Embryonic facial prominence (tissue), 1 donor: Measurements from ENCODE around the gene DDX4.
"Not testable (repeated sequence)": the region's sequence is repeated elsewhere in the genome, so short reads cannot be mapped to it uniquely, and the experiment has no call there.

Experiments used
- DNase-seq: peaks from one replicate; pipeline ENCODE4 v3.0.0-alpha.2; 2016; ENCODE audit errors: extremely low spot score

The DDX4 gene

DNA sequence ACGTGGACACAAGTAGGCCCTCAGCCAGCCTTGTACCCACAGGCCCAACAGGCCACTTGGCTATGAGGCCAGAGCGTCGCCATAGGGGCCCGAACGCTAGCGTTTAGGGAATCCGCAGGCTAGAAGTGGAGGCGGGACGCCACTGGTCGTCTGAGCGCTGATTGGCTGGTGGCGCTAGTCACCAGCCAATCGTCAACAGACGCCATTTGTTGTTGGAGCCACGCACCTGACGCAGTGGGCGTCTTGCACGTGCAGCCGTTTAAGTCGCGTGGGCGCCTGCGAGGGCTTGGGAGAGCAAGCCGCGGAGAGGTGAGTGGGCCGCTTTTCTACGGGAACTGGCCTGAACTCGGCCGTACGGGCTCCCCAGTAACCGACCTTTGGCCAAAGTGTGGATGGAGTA is at the start of gene DDX4:
DDX4 (plus strand) TSS at position 269 of the 400 bp plus-strand sequence. CDS start 903 bp downstream, outside the sequence.
- DNase-seq, result no peak

DNA sequence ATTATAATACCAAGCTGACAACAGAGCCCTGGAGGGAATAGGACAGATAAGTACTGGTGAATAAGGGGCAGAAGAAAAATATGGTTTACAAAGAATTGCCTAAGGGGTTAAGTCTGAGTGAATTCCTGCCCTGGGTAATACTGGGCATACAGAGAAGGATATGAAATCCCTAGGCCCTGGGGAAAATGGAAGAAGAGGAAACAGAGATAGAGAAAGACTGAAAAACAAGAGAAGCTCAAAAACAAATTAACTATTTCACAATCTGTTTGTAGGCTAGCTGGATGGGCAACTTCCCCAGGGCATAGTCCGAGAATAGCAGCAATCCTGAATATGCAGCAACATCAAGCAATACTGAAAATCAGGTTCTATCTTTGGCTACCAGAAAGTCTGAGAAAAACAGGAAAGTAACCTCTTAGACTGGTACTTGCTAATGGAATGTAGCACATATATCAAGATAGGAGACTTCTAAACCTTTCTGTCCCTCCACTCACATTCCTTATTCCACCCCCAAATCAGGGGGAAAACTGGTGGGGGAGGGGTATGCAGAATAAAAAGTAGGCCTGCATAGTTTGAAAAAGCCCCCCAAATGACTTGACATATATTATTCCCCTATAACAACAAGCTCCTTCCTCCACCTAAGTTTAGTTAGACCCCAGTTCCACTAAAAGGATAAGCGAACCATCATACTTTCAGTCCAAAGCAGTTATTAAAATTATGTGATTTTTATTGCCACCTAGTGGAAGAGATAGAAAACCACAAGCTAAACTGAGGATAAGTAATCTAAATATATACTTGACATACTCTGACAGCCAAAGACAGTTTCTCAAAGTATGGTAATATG is 46.4 kb upstream of the DDX4 start:
- peak; percentile 55 for DNase-seq

DNA sequence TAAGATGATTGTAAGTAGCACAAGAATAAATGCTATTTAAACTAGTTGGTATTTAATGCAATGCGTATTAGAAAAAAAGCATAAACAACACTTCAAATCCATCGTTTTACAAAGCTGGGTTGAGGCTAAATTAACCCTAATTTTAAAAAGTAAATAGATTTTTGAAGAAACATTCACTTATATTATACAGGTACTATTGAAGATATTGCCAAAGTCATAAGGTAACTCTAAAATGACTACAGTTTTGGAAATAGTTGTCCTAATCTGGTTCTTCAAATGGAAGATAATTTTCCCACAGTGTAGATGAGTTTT is 45.8 kb upstream of the DDX4 start:
- DNase-seq, result no peak

DNA sequence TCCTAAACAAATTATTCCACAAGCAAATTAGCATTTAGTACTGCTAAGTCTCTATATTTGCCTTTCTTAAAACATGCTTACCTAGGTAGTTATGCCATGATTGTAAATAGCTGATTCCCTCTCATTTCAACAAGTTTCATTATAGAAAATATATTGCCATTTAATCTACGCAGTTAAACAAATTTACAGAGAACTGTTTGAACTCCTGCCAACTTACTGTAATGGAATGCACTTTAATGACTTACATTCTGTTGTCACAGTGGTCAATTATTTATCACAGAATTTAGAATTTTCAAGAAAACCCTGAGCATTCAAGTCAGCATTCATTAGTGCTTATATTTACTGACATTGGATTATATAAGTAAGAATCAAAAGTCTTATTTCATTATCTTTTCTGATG is 45.4 kb upstream of the DDX4 start:
- DNase-seq, result no peak

DNA sequence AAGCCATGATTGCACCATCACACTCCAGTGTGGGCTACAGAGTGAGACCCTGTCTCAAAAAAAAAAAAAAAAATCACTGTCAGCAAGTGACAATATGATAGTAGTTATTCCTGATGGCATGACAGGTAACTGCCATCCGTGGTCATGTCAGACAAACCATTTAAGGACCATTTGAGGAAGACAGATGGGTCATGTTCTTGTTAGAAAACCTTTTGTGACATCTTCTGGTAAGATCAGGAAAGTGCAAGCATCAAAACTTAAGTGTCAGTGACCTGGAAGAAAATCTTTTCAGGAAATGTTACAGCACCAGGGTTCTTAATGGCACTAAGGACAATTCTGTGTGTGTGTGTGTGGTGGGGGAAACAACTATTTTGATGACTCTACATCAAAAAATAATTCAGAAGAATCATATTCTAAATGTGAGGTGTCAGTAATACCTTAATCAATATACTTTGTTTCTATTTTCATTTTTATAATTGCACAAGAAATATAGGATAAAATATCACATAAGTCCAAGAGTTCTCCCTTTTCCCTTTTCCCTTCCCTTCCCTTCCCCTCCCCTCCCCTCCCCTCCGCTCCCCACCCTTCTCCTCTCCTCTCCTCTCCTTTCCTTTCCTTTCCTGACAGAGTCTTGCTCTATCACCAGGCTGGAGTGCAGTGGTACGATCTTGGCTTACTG is 43.6 kb upstream of the DDX4 start:
- no peak for DNase-seq

DNA sequence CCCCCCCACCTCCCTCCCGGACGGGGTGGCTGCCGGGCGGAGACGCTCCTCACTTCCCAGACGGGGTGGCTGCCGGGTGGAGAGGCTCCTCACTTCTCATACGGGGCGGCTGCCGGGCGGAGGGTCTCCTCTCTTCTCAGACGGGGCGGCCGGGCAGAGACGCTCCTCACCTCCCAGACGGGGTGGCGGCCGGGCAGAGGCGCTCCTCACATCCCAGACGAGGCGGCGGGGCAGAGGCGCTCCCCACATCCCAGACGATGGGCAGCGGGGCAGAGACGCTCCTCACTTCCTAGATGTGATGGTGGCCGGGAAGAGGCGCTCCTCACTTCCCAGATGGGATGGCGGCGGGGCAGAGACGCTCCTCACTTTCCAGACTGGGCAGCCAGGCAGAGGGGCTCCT is 41.2 kb upstream of the DDX4 start:
- not testable (repeated sequence) for DNase-seq

DNA sequence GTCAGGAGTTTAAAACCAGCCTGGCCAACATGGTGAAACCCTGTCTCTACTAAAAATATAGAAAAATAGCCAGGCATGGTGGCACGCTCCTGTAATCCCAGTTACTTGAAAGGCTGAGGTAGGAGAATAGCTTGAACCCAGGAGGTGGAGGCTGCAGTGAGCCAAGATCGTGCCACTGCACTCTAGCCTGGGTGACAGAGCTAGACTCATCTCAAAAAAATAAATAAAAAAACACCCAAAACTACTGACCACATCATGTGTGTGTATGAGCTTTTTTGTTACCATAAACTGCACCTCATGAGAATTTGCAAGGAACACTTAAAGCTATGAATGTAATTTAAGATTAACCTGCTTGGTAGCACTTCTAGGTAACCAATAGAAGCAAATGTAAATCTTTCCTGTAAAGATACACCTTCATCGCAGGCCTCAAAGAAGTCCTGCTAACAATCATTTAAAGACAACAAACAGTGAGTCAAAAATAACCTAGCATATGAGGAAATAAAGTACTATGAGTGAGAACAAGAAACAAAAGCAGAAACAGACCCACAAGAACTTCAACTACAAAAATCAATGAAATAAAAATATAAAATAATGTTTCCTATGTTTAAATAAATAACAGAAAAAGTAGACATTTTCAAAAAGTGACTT is 38.7 kb upstream of the DDX4 start:
- no peak for DNase-seq

DNA sequence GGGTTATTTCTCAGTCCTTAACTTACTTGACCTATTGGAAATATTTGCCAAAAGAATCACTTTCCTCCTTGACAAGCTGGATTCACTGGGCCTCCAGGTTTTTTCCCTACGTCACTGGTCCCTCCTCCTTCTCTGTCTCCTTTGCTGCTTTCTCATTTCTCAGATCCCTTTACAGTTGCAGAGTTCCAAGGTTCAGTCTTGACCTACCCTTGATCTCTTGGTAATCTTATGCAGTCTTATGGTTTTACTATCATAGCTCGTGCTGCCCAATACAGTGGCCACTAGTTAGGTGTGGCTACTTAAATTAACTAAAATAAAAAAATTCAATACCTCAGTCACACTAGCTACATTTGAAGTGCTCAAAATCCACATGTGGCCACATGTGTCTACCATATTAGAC is 37.1 kb upstream of the DDX4 start:
- no peak for DNase-seq

DNA sequence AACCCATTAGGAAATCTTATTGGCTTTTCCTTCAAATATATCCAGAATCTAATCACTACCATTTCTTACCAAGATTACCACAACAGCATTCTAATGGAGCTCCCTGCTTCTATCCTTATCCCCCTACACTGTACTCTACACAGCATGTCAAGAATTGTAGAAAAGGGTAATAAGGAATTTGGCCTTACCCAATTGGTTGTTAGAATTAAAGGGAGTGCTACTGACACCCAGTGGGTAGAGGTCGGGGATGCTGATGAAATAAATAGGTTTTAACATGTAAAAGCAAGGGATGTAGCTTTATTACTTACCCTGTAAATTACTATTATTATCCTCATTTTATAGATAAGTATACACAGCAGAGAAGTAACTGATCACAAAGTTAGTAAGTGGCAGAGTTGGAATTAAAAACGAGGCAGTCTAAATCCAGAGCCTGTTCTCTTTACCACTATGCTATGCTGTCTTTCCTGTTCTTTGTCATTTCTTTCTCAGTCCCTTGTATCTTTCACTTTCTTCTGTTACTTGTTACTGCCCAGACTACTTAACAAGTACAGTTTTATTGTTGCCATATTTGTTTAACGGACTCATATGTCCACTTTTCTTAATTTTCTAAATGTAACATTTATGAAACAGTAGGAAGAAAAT is 36.3 kb upstream of the DDX4 start:
- no peak for DNase-seq

DNA sequence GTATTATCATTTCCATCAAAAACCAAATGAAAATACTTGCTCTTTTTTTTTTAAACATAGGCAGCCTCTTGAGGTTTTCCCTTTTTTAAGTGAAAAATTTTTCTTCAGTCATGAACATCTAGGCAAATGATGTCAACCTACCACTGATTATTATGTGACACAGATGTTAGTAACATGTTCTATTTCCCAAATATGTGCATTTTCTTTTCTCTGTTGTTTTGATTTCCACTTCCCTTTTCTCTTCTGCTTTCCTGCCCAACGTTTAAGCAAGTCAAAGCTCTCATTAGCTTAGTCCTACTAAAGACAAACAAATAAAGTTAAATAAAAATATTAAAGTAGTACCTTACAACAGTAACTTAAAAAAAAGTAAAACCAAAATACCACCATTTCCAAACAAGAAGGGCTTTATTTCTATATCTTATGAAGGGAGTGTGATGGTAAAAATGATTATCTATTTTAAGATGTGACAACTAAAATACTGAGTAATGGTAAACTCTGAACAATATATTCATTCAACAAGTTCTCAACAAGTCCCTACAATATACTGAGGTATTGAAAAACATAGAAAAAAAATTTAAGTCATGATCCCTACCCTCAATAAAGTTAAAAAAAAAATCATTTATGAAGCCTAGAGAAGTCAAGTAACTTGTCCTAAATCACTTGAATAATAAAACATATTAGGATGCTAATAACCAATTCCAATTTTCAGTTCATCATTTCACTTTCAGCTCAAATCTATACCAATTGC is 35.1 kb upstream of the DDX4 start:
- no peak for DNase-seq

DNA sequence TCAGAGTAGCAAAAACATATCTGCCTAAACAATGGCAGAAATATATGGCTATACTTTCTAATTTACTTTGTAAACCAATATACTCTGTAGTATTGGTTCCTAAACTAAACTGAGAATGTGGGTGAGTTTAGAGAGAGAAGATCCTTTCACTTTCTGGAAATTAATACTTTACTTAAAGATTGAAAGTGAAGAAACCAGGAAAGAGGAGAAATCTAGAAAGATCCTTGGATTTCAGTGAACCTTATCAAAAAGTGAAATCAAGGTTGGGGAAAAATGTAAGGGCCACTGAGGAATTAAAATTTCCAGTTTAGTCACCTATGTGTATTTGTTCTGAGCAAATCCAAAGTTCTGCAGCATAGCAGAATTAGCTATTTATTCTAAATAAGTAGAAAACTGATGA is 31.6 kb upstream of the DDX4 start:
- no peak for DNase-seq

DNA sequence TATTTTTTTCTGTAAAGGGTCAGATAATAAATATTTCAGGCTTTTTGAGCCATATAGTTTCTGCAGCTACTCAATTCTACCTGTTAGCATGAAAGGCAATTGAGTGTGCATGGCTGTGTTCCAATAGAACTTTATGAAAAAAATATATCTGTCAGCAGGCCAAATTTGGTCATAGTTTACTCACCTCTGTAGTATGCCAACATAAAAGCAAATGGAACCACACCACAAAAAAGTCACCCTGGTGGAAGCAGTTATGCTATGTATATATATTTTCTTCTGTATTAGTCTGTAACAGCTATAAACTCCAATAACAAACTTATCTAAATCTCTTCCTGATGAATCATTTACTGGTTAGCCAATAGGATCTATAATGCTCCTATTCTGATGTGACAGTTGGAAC is 29.1 kb upstream of the DDX4 start:
- DNase-seq, result no peak

DNA sequence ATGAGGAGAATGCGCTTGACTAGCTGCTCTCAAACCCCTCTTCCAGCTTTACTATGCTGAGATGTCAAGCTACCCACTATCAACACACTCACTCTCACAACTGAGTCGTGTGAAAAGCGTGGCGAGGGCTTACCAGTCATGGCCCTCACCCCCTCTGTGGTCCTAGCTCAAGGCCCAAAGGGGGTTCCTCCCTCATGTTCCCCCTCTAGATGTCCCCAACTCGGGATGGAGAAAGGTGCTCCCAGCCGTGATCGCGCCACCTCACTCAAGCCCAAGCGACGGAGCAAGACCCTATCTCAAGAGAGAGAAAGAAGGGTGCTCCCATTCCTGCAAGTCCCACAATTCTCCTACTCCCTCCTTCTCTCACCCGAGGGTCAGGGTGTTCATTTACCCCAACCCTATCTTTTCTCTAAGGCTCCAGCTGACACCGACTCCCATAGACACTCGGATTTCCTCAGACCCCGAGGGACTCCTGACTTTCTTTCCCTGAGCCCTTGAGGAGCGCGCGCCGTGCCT is 26.3 kb upstream of the DDX4 start:
- DNase-seq, result no peak

DNA sequence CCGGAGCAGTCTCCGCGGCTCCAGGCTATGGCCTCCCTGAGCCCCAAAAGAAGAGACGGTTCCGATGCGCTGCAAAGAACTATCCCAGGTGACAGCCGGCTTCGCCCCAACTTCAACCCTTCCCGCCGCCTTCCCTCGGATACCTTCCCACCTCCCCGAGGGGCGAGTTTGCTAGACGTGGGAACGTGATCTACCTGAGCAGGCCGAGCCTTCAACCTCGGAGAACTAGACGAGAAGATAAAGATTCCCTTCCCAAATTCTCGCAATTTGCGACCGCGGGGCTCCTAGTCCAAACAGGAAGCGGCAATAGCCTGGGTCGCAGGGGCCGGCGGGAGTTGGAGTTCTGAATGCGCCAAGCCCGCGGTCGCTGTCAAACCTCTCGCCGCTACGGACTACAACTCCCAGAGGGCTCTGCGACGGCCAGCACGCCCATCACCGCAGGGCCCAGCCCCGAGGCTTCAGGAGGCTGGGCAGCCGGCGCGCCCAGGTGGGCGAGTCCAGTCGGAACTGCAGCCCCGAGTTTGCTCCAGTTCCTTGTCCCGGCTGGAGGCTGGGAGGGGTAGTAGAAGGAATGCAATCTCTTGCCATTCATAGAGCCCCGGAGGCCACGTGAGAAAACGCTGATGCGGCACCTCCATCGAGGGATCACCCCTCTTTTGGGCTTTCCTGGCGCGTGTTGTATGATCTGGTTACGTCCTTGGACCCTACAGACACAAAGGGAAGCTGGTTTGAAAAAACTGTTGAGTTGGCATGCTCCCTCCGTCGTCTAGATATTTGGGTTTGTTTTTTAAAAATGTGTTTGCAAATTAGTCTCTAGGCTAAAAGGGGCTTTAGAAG is 25.6 kb upstream of the DDX4 start, which contains the start of gene SLC38A9:
SLC38A9 (minus strand) TSS at position 302 of the 837 bp plus-strand sequence. CDS start 14,366 bp downstream, outside the sequence.
- peak; percentile 90 for DNase-seq

DNA sequence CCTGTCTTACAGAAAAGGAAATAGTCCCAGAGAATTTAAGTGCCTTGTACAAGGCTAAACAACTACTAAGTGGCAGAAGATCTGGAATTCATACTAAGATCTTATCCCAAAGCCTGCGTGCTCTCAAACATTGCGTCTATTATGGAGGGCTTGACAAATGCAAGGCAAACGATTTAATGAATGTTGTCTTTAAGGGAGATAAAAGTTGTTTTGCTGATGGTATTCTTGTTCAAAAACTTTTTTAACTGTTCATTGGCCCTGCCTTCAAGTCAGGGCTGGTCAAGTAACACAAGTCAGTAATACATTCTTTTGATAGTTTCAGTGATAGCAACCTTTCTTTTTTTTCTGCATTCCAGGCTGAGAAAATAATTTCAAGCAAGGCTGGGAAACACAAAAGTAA is 24.0 kb upstream of the DDX4 start:
- no peak for DNase-seq

DNA sequence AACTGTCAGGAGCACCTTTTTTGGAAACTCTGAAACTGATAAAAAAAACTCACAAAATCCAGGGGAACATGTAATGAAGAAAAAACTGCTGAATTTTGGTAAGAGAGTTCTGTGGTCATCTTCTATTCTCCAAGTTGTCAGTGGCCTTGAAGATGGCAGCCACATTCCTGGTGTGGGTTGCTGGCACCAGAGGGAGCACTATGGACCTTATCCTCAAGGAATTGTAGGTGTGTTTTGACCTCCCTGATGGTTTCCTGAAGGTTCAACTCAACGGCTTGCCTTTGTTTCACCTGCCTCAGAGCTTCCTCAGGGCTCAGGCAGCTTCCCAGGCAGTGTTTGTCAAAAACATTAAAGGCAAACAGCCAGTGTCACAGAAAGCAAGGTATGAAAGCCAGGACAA is 23.5 kb upstream of the DDX4 start:
- DNase-seq, result no peak

DNA sequence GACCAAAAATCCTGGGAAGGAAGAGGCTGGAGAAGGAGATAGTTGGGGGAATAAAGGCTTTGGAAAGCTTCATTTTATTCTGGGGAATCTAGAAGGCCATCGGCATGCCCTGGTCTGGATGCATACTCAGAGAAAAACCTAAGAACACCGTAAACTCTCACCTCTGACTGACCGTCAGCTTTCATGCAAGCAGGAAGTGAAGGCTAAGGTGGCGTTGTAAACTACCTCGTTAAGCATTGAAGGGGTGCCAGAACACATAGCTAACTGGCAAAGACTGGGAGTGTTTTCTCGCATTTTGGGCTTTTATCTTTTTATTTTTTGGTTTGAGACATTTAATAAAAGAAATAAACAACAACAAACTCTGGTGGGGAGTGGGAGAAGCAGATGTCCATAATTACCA is 23.1 kb upstream of the DDX4 start:
- no peak for DNase-seq

DNA sequence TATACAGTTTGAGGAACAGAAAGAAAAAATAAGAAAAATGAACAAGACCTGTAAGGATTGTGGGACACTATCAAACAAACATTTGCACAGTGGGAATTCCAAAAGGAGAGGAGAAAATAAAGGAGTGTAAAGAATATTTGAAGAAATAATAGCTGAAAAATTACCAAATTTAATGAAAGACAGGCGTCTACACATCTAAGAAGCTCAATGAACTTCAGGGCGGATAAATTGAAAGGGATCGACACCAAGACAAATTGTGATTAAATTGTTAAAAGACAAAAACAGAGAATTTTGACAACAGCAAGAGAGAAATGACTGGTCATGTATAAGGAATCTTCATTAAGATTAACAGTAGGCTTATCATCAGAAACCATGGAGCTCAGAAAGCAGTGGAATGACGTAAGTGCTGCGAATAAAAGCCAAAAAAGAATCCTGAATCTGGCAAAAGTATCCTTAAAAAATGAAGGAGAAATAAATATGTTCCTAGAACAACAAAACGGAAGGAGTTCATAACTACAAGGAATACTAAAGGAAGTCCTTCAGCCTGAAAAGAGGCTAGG is 22.3 kb upstream of the DDX4 start:
- no peak for DNase-seq

DNA sequence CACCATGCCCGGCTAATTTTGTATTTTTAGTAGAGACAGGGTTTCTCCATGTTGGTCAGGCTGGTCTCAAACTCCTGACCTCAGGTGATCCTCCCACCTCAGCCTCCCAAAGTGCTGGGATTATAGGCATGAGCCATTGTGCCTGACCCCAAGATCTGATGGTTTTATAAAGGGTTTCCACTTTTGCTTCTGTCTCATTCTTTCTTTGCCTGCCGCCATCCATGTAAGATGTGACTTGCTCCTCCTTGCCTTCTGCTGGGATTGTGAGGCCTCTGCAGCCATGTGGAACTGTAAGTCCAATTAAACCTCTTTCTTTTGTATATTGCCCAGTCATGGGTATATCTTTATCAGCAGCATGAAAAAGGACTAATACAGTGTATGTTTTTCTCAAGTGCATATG is 18.8 kb upstream of the DDX4 start:
- DNase-seq, result not testable (repeated sequence)

DNA sequence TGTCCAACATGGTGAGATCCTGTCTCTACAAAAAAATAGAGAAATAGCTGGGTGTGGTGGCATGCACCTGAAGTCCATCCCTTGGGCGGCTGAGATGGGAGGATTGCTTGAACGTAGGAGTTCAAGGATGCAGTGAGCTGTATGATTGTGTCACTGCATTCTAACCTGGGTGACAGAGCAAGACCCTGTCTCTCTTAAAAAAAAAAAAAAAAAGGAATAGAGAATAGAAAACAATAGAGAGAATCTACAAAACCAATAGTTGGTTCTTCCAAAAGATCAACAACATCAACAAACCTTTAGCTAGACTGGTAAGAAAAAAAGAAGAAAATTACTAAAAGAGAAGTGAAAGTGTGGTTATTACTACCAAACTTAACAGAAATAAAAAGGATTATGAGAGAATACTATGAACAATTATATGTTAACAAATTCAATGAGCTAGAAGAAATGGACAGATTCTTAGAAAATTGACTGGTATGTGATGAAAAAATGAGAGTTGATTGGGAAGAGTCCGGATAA is 17.6 kb upstream of the DDX4 start:
- no peak for DNase-seq
